Breast epithelium (tissue), 4 donors: Measurements from ENCODE around the gene SNTB2. TPM values are rescaled to one million over a fixed set of nuclear protein-coding genes. Genes with fewer than 3 reads are reported as not detected.

Experiments used
- DNase-seq, 2 donors: peaks; one replicate each; pipeline ENCODE4 v3.0.0-alpha.2; 2019; ENCODE audit warnings: low spot score in 2 of 2
- H3K27ac ChIP-seq, 2 donors: fragments of 200-600 bp; sonication (generic) in 1 of 2; one replicate each; pipeline ENCODE4 v1.5.1; 2016 to 2019; ENCODE audit warnings: mild to moderate bottlenecking in 1 of 2
- H3K27me3 ChIP-seq, 2 donors: fragments of 200-600 bp; sonication (generic) in 1 of 2; one replicate each; pipeline versions ENCODE4 v1.5.1 to v1.6.0; 2017 to 2019; ENCODE audit warnings: control low read depth in 1 of 2, mild to moderate bottlenecking in 1 of 2
- H3K36me3 ChIP-seq: fragments of 200-600 bp; one replicate; pipeline ENCODE4 v1.5.1; 2019
- H3K4me1 ChIP-seq, 2 donors: fragments of 200-600 bp; sonication (generic); one replicate each; pipeline ENCODE4 v1.5.1; 2016 to 2019; ENCODE audit warnings: control low read depth in 1 of 2
- H3K4me3 ChIP-seq, 3 donors: fragments of 200-600 bp; sonication (generic); 1 replicate in 2 of 3; 2 replicates in 1 of 3; pipeline ENCODE4 v1.5.1; 2016 to 2019; ENCODE audit warnings: mild to moderate bottlenecking in 3 of 3, moderate library complexity in 2 of 3
- H3K9me3 ChIP-seq, 2 donors: fragments of 200-600 bp; sonication (generic) in 1 of 2; one replicate each; pipeline ENCODE4 v1.5.1; 2016 to 2019; ENCODE audit warnings: control low read depth in 1 of 2
- CTCF ChIP-seq, 3 donors: fragments of 450-650 bp; IDR thresholded peaks; one replicate each; pipeline ENCODE4 v1.5.1; 2016 to 2017; ENCODE audit warnings: antibody characterized with exemption in 3 of 3, mild to moderate bottlenecking in 3 of 3, moderate library complexity in 3 of 3
- POLR2A ChIP-seq: fragments of 450-650 bp; IDR thresholded peaks from one replicate; pipeline ENCODE4 v1.6.1; 2016; ENCODE audit warnings: antibody characterized with exemption, mild to moderate bottlenecking, moderate library complexity
- POLR2AphosphoS5 ChIP-seq, 3 donors: sonication (generic); formaldehyde crosslinking; IDR thresholded peaks; one replicate each; pipeline ENCODE4 v1.6.1; 2017; ENCODE audit warnings: antibody characterized with exemption in 3 of 3
- intact Hi-C: fragments of 100-400 bp; cut with DNase I; formaldehyde crosslinking; loops from one replicate; pipeline ENCODE4 v1.15.1; 2023; ENCODE audit warnings: low total_unique reads
- total RNA-seq, 3 donors: library from RNA; depleted of rRNA; stranded (reverse); fragments of >200 nt; gene quantifications; one replicate each; pipeline ENCODE4 v1.1.0, GENCODE V29; 2016

Gene SNTB2
- total RNA-seq, 3 donors from 2014 or later: 29.8 to 78.1 (median 36.6) TPM

DNA sequence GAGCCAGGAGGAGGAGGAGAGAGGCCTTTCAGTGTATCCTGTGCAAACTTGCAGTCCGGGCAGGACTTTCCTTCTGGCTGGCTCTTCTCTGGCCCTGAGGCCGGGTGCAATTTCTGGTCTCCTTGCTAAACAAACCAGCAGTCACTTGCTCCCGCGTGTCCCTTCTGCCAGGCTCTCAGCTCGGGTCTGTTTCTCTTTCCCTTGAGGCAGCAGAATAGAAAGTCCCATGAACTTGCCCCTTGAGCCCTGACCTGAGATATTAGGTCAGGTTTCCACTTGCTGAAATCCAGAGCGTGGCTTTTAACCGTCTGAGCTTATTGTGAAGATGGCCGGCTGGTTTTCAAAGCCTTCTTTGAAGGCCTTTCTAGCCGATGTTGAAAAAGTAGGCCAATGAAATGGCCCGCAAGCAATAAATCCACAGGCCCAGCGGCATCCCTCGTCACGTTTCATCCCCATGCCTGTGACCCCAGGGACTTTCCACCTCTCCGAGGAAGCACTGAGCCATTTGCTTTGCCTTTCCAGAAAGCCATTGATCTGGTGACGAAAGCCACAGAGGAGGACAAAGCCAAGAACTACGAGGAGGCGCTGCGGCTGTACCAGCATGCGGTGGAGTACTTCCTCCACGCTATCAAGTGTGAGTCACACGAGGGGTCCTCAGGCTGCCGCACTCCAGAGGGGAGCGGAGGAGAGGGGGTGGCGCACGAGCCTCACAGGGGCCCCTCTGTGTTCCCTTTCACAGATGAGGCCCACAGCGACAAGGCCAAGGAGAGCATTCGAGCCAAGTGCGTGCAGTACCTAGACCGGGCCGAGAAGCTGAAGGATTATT lies 128.7 kb downstream of the SNTB2 start:
- Histone ChIP-seq H3K4me3 (no peak overlapping the region), H3K27me3 (no peaks in the 10 kb centered on the region), H3K36me3 (peaks cover 28% of the 10 kb centered on the region), H3K4me1 (no peaks in the 10 kb centered on the region), H3K27ac (no peak overlapping the region), H3K9me3 (no peaks in the 10 kb centered on the region)
- TF ChIP-seq POLR2AphosphoS5 (IDR thresholded peaks at IDR 0.05) (no peak), POLR2A (no peak), CTCF (IDR thresholded peaks at IDR 0.05) (no peak)
- DNase-seq: no peak
- intact Hi-C loops: loop anchor here (10.0 kb wide), 1 partner anchor 161 kb away; no protein-coding TSS in a partner anchor

- no peaks in the 10 kb centered on the region for H3K9me3 ChIP-seq
- intact Hi-C loops: loop anchor here (10.0 kb wide), 1 partner anchor 162 kb away; no protein-coding TSS in a partner anchor
- H3K27ac ChIP-seq: no peak overlapping the region
- H3K4me1 ChIP-seq: no peaks in the 10 kb centered on the region
- no peaks in the 10 kb centered on the region for H3K27me3 ChIP-seq
- H3K4me3 ChIP-seq: no peak overlapping the region
- no peak for TF ChIP-seq POLR2A
- no peak for TF ChIP-seq CTCF (IDR thresholded peaks at IDR 0.05)
- no peak for TF ChIP-seq POLR2AphosphoS5 (IDR thresholded peaks at IDR 0.05)
- no peak for DNase-seq
- H3K36me3 ChIP-seq: peaks cover 28% of the 10 kb centered on the region
Observed at GRCh38 chr16:69316595-69317034, 129.7 kb downstream of the SNTB2 start.

- no peak for DNase-seq
Observed at GRCh38 chr16:69318177-69318910, 131.4 kb downstream of the SNTB2 start.

DNA sequence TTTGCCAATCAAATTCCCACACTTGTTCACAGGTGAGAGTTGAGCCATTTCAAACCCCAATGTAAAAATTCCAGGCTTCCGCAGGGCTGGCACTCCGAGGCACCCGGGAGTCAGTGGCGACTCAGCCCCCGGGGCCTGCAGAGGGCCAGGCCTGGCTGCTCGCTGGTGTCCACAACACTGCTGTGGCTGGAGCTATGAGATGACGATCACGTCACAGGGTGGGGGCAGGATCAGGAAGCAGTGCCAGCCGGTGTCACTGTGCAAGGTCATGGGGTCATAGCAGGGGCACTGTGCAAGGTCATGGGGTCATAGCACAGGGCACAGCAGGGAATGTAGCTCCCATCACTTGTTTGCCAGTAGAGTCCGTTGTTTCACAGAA lies 131.9 kb downstream of the SNTB2 start:
- no peak overlapping the region for H3K27ac ChIP-seq
- H3K27me3 ChIP-seq: no peaks in the 10 kb centered on the region
- no peak overlapping the region for H3K4me3 ChIP-seq
- H3K9me3 ChIP-seq: no peaks in the 10 kb centered on the region
- H3K36me3 ChIP-seq: peaks cover 28% of the 10 kb centered on the region
- no peaks in the 10 kb centered on the region for H3K4me1 ChIP-seq
- intact Hi-C loops: loop anchor here (10.0 kb wide), 1 partner anchor 164 kb away; no protein-coding TSS in a partner anchor
- no peak for TF ChIP-seq POLR2A
- no peak for TF ChIP-seq POLR2AphosphoS5 (IDR thresholded peaks at IDR 0.05)
- no peak for TF ChIP-seq CTCF (IDR thresholded peaks at IDR 0.05)
- no peak for DNase-seq

More at GRCh38 chr16:69318177-69318910, 131.4 kb downstream of the SNTB2 start:
- intact Hi-C loops: loop anchor here (10.0 kb wide), 1 partner anchor 164 kb away; no protein-coding TSS in a partner anchor
- H3K27ac ChIP-seq: no peak overlapping the region
- H3K9me3 ChIP-seq: no peaks in the 10 kb centered on the region
- H3K4me1 ChIP-seq: no peaks in the 10 kb centered on the region
- no peaks in the 10 kb centered on the region for H3K27me3 ChIP-seq
- TF ChIP-seq CTCF (IDR thresholded peaks at IDR 0.05) (no peak), POLR2AphosphoS5 (IDR thresholded peaks at IDR 0.05) (no peak), POLR2A (no peak)
- peaks cover 28% of the 10 kb centered on the region for H3K36me3 ChIP-seq
- H3K4me3 ChIP-seq: no peak overlapping the region
